Suppressor macrophage treated with lipopolysaccharide for 4 hours (primary cell): ENCODE measurements around the gene ETV6.

ENCODE experiments used
- DNase-seq: peaks from one replicate; pipeline ENCODE4 v3.0.0-alpha.2; 2020

Gene ETV6

DNA sequence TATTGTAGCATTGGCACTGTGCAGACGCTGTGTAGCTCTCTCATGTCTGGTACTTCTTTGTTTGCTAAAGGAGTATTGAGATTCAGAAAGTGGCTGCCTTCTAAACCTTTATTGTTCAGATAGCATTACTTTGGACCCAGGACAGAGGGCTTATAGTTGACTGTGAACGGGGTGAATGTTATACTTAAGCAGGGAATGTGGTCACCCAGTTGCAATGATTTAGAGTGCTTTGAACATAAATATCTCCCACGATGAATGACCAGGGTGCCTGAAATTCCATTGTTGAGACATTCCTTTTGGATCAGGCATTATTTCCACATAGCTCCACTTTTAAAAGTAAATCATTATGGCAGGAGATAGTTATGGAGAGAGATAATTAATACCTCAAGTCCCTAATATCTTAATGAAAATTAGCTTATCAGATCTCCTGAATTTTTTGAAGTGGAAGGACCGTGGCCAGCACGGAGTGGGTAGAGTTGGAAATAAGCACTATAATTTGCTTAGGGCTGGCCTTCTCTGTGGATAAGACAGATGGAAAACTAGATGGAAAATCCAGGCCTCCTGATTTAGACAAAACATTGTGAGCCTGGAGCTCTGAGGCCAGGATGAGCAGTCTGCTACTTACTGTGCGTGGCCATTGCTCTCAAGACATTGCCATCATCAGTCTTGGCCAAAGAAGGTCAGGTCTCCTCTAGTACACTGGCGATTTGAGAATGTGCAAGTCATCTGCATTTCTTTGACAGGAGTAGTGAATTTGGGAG is 114.5 kb downstream of the ETV6 start:
- peak; percentile 37 for DNase-seq

DNA sequence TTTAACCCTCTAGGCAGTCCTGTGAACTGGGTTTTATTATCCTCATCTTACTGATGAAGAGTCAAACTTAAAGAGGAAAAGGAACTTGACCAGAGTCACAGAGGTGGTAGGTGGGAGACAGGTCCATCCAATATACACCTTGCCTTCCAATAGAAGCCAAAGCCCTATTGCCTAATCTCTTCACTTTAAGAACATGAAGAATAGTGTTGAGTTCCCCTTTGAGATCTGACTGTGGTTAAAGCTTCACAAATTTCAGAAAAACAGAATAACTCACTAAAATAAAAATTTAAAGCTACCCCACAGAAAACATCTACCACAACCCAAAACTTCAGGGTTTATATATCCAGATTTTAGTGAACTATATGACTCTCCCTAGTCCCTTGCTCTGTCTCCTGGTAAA is 115.4 kb downstream of the ETV6 start:
- no peak for DNase-seq

DNA sequence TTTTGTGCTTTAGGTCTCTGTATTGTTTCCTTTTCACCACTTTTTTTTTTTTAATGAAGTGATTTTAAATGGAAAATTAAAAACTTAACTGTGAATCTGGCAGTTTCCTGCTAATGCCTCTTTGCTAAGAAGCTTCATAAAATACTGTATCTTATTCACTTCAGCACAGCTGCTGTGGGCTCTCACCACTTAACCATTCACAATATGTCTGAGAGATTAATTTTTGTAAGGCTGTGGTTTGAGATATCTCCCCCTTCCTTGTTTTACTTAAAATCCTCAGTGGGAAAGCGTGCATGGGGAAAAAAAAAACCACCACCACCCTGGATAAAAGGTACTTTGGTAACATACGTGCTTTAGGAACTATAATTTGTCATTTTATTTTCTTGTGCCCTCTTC is 115.9 kb downstream of the ETV6 start:
- DNase-seq, result no peak

DNA sequence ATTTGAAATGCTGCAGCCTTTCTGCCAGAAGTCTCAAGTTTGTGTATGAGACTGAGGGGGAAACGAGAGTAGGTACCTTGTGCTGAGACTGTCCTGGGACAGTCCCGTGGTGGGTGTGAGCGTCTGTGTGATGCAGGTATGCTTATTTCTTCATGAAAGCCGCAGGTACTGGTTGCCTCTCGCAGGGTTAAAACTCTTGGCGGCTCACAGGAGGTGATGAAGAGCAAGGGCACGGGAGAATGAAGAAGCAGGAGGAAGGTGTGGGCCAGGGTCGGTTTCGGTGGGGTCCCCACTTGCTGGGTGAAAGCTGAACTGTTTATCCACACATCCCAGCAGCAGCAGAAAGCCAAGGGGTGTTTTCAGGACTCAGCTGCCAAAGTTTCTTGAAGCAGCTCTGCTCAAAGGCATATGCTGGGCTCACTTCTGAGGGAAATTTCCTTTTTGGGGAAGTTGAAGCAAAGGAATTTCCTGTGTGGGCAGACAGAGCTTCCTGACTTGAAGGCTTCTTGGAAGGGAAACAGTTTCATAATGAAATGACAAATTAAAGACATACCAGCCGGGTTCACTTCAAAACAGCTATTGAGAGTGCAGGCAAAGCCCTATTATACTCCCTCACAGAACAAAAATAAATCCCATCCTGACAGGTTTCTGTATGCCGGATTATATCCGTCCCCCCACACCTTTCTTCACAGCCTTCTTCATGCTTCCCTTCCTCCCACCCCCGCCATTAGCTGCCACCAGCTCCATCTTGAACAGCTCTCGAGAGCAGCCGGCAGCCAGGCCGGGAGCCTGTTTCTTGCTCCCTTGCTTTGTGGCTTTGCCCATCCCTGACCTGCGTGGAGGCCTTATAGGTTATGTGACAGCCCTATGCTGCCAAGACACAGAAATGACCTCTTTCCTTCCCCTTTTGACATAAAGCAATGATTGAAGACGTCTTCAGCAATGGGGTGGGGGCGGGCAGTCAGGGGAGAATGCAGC is 116.6 kb downstream of the ETV6 start:
- peak; percentile 95 for DNase-seq

DNA sequence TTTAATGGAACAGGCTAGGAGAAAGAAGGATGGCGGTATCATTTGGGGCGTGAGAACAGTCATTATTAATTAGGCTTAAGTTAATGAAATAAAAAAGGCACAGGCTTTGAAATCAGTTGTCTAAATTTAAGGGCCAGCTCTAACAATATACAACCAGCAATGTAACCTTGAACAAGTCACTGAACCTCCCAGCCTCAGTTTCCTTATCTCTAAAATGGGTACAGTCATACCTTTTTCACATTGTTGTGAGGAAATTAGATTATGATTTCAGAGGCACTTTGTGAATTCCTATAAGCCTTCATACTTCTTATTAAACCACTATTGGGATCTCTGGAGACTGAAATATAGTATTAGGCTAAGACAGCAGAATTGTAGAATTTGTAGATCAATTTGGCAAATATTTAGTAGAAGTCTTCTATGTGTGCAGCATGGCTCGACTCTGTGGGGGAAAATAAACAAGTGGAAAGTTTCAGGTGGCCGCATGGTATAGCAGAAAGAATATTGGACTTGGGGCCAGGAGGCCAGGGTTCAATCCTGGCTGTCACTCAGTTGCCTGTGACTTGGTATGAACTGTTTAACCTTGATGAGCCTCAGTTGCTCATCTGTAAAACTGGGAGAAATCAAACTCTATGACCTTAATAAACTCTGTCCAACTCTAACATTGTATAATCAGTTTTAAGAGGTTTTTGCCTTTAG is 117.7 kb downstream of the ETV6 start:
- no peak for DNase-seq

DNA sequence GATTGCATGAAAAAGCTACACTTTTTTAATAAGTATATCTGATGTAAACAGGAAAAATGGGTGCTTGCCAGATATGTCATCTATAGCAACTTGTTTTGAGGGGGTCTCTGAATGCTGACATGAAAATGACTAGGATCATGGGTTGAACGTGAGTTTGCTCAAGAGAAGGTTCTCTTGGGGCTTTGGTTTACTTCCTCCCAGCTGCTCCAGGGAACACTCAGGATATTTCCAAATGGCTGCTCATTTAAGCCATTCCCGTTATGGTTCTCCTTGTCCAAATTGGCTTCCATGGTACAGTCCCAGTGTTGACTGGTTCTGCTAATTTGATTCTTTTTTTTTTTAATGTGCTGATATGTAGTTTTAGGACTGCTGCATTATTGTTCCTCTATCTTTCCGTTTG is 118.3 kb downstream of the ETV6 start:
- peak; percentile 44 for DNase-seq

DNA sequence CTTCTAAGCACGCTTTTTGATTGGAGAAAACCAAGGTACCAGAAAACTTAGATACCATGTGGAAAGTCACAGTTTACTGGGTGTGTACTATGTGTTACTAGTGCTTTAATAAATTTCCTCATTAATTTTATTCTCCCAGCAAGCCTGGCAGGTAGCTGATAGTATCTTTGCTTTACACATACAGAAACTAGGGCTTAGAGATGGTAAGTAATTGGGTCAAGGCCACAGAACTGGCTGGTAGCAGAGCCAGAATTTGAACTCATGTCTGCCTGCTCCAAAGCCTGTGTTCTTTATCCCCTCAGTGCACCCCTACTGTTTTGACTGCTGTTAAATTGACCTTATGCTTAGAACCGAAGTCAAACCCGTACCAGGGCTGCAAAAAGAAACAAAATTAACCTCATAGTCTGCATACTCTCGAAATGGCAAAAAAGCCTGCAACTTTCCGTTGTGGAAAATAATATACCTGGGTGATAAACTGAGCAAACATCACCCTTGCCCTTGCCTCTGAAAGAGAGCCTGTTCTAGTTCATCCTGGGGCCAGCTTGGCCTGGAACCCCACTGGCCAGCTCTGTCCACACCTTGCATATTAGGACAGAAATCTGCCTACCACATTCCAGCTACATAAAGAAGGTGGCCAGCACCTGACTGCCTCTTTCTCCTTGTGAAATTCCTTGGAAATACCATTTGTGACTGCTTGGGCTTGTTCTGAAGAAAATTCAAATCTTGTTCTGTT is 118.9 kb downstream of the ETV6 start:
- DNase-seq, result no peak

DNA sequence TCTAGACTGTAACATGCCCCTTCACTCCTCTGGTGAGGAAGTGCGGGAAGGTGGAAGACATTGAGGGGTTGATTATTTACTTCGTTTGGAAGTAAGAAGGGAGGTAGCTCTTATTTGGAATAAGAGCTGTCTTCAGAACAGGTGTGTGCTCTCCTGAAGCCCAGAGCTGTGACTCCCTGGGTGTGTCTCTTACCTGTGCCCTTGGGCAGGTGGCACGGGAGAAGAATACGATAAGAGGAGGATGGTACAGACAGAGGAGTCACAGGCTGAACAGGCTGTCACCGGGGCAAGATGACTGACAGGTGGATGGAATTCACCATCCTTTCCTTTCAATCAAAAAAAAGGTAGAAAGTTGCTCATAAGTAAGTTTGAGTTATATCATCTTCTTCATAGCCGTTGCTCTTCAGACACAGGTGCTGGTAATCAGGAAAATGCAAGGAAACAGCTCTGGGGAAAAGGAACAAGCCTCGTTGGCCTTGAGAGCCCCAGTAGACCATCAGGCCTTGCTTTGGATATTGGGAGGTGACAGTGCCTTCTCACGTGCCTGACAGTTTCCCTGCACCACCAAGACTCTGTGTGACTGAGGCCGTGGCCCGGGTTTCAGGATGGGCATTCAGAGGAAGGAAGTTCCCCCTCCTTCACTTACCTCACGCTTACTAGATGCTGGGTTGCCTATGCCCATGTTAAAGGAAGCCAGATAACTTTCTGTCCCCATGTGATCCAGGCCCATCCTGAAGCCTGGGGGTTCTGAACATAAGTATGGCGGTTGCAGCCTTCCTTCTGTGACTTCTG is 120.4 kb downstream of the ETV6 start:
- peak; percentile 43 for DNase-seq

DNA sequence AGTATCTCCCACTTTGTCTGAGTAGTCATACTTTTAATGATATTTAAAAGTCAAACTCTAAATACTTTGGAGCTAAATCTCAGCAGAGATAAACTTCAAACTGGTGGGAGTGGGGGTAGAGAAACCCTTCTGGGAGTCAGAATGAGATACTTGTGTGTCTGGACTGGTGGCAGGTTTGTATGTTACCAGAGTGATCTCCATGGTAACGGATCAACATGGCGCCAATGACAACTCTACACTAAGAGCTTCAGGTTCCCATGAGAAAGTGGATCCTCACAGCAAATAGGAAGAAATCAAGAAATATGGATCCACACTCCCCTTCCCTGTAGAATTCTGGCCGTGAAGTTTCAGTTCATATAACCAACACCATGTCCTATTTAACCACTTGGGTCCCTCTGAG is 121.9 kb downstream of the ETV6 start:
- no peak for DNase-seq

DNA sequence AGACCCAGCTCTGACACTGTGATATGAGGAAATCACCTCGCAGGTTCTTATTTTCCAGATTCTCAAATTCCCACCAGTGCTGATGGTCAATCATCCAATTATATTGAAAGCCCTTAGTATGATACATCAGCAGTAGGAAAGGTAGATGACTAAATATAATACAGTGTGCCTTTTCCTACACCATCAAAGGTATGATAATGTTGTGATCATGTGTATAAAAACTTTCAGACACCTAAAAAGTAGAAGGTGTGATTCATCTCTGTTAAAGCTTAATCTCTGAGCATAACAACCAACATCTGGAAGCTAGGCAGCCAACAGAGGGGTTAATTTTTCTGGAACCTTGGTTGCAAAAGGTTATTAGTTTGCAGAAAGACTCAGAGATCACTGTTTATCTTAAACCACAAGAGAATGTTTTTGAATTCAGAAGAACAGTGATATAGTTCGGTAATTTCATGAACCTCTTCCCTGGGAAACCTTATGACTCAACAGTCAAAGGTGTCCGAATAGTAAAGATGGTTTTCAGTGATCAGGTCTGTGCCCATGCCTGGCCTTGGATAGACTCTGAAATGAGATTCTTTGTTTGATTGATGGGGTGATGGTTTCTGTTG is 122.5 kb downstream of the ETV6 start:
- DNase-seq, result no peak

DNA sequence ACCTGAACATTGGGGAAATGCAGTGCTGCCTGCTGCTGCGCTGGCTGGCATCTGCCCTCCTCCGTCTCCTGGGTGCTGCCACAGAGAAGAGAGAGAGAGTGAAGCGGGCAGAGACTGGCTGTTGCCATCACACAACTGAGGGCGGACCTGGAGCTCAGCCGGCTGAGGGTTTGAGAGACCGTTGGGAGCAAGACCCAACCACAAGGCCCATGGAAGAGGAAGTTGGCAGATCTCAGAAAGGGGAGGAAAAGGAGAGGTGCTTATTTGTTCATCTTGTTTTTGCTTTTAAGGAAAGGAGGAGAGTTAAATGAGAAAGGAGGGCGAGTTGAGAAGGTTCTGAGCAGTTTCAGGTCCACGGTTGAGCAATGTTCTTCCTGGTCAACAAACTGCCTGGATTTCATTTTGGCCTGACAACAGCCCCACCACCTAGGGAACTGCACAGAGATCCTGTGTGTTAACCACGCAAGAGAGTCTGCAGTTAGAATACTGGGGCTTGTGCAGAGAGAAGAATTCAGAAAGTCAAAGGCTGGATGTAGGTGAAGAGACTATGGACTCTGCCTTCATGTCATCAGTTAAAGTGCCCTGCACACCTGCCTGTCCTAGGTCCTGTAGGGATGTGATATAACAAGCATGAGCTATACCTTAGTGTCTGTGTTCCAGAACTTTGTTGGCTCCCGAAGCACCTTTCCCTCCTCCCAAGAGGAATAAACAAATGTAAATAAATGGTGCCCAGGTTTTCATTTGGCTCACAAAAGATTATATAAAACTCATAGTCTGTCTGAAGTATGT is 124.6 kb downstream of the ETV6 start:
- peak; percentile 57 for DNase-seq

DNA sequence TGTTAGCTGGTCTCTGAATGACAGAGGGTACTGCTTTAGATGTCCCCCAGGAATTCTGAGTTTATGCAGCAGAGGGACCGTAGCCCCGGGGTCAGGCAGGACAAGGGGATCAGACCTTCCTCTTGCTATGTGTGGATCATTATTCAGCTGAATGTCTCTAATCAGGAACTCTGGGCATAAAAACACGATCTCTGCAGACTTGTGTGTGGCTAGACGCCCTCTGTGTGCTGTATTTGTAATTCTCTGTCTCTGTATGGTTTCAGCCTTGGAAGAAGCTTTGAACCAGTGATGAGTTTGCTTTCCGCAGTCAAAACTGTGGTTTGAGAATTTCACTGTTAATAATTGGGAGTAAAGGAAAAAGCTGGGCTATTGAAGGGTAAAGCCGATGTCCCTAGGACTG is 125.3 kb downstream of the ETV6 start:
- DNase-seq, result no peak

DNA sequence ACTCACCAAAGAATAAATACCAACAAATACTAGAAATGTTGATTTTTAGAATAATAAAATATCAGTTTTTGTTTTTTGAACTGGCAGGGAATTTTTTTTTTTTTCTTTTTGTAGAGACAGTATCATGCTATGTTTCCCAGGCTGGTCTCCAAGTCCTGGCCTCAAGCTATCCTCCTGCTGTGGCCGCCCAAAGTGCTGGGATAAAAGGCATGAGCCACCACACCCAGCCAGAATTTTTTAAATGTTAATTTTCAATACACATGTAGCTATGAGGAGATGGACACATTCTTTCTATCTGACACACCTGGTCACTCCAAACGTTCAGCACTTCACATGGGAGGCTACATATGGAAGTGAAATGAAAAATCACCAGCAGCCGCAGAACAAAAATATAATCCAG is 126.8 kb downstream of the ETV6 start:
- DNase-seq, result no peak

DNA sequence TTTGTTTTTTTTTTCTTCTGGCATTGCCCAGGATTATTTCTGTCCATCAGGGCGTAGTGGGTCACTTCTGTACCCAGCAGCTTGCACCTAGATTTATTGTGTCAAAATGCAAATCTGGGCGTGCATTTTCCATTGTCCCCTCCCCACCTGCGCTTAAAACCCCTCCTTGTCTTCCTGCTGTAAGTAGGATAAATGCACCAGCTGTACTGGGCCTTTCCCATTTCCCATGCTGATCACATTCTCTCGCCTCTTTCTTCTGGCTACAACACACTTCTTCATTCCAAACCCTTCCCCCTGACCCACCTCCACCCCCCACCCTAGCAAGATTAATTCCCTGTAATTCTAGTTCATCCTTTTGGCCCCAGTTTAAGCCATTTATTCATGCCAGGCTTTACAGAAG is 128.0 kb downstream of the ETV6 start:
- no peak for DNase-seq

DNA sequence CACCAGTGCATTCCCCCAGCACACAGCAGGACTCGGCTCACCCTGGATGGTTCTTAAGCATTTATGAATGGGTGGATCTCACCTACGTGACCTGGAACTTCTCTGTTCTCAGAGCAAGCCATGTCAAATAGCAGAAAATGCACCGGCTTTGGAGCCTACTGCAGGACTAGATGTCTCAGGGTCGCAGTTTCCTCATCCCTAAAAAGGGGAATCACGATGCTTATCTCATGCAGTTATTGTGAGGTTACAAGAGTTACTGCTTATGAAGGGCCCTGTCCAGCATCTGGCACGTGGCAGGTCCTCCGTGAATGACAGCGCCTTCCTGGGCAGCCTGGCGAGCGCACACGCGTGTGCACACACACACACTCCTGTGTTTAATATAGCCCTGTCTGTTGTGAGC is 128.5 kb downstream of the ETV6 start:
- DNase-seq, result peak; percentile 41

DNA sequence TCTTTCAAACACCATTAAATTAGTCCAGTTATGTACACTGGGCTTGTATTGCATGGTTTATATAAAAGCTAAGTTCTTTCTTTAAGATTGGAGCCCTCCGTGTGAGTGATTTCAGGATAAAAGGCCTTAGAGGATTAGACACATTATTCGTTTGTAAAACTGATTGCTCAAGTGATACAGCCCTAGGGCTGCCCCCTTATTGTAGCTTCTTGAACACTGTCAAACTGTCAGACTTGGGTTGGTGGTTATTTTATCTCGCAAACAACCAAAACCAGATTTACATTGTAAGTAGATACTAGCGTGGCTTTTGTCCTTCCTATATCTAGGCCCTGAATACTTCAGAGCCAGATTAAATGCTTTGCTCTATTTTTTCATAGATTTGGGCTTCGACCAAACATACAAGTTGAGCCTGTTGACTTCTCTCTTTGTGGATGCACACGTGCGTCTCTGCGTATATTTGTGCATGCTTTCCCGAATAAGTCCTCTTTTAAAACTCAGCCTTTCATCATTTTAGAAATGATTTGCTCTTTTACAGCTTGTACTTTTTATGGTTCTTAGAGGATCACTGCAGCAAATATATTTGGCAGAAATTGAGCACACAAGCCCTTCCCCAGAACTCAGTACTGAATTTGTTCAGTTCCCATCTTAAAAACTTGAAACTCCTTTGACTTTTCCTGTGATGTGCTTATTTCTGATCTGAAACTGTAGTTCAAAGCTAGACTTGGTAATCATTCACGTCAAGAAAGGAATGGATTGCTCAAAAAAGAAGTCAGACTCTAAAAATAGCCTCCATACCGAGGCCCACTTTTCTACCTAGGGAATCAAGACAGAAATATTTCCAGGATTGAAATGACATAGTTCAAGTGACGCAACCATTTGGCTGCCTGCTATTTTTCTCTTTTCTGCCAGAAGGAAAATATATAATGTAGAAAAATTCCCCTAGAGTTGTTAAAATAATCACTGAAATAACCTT is 129.5 kb downstream of the ETV6 start:
- DNase-seq, result peak; percentile 61

DNA sequence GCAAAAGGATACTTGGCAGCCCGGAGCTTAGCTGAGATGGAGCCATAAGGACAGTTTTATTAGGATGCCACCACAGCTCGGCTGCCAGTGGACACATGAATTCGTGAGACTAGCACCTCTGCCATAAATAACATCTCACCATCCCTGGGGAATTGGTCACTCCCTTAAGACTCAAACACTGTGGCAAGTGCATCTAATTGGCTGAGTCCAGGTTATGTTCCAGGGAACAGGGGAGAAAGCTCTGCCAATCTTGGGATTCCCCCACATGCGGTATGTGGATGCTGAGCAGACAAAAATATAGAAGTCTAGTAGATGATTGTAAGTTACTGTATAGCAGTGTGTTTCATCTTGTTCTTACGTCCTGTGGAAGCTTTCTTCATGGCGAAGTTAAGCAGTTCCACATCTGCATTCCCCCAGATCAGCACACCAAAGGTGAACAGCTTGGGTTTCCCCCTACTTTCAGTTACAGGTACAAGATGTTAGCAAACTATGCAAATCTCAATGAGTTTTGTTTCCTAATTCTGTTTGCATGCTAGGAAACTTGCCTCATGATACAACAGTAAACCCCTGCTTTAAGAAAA is 131.1 kb downstream of the ETV6 start:
- peak; percentile 30 for DNase-seq

DNA sequence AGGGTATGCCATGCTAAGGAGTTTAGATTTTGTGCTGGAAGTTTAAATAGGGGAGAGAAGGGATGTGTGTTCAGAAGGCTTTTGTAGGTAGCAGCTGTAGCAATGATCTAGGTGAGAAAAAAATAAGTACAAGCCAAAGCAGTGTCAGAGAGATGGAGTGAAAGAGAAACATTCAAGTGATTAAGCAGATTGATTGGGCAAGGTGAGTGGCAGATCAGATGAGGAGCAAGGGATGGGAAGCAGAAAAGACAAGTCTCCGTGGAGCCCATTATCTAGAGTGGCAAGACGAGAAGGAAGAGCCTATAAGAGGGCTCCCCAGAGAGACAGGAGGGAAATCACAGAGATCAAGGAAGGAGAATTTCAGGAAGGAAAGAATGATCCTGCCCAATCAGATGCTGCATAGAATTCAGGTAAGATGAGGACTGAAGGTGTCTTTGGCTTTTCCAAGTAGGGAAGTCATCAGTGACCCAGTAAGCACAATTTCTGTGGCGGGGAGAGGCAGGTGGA is 133.5 kb downstream of the ETV6 start:
- DNase-seq, result no peak

DNA sequence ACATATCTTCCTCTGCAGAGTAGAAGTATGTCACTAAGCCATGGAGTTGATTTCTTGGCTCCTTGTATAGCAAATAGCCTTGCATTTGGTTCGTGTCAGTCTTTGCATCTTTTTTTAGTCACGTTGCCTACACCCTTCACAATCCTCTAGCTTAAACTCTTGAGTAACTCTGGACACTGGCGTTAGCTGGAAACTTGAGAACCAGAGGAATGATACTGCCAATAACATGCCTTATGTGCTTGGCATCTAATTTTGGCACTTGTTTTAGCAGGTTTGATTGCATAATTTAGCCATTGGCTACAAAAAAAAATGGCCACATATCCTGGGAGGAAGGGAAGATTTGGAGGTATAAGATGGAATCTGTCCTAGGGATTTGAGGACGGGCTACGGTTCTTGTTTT is 136.2 kb downstream of the ETV6 start:
- no peak for DNase-seq
